C4-2B (cell line): ENCODE data around the gene TMIGD1.

Experiments
- CTCF ChIP-seq: fragments of 450-650 bp; conservative IDR thresholded peaks from 2 replicates; pipeline ENCODE4 v1.5.1; 2017; ENCODE audit warnings: mild to moderate bottlenecking
- ZFX ChIP-seq: fragments of 450-650 bp; IDR thresholded peaks from 2 replicates; pipeline ENCODE4 v1.6.1; 2017

GRCh38 chr17:30345089-30345433, 11.2 kb upstream of the TMIGD1 start:
- no peak for TF ChIP-seq CTCF
- no peak for TF ChIP-seq ZFX
